Loucy (cell line): ENCODE data around the gene LIN9.

Experiments used
- H2AFZ ChIP-seq: fragments of 200-600 bp; sonication (generic); 2 replicates; pipeline ENCODE4 v1.6.0; 2016; ENCODE audit warnings: antibody characterized with exemption, mild to moderate bottlenecking, low read length, moderate library complexity
- H3F3A ChIP-seq: fragments of 200-600 bp; 2 replicates; pipeline ENCODE4 v1.6.0; 2016; ENCODE audit warnings: antibody characterized with exemption, low read depth, mild to moderate bottlenecking
- H3K27me3 ChIP-seq: fragments of 200-600 bp; sonication (generic); 2 replicates; pipeline ENCODE4 v1.6.1; 2014; ENCODE audit warnings: low read length, mild to moderate bottlenecking; ENCODE audit not compliant: insufficient read depth, poor library complexity, severe bottlenecking
- H3K36me3 ChIP-seq: fragments of 200-600 bp; sonication (generic); 2 replicates; pipeline ENCODE4 v1.6.1; 2016; ENCODE audit warnings: low read length; ENCODE audit not compliant: insufficient read depth
- H3K4me1 ChIP-seq: fragments of 200-600 bp; sonication (generic); 2 replicates; pipeline ENCODE4 v1.5.1; 2014; ENCODE audit warnings: low read length, mild to moderate bottlenecking; ENCODE audit not compliant: insufficient read depth, poor library complexity, severe bottlenecking
- H3K4me2 ChIP-seq: fragments of 200-600 bp; sonication (generic); 2 replicates; pipeline ENCODE4 v1.6.0; 2014; ENCODE audit warnings: antibody characterized with exemption, low read length, low read depth, mild to moderate bottlenecking; ENCODE audit not compliant: poor library complexity, severe bottlenecking
- H3K4me3 ChIP-seq: fragments of 200-600 bp; sonication (generic); 2 replicates; pipeline ENCODE4 v1.5.1; 2014; ENCODE audit warnings: low read length, mild to moderate bottlenecking, mixed read lengths; ENCODE audit not compliant: poor library complexity, severe bottlenecking
- H3K79me2 ChIP-seq: fragments of 200-600 bp; sonication (generic); 2 replicates; pipeline ENCODE4 v1.6.1; 2014; ENCODE audit warnings: low read length; ENCODE audit not compliant: insufficient read depth
- H3K9ac ChIP-seq: fragments of 200-600 bp; sonication (generic); 2 replicates; pipeline ENCODE4 v1.6.0; 2014; ENCODE audit warnings: mild to moderate bottlenecking, low read depth, low read length, moderate library complexity; ENCODE audit not compliant: poor library complexity, severe bottlenecking
- H3K9me2 ChIP-seq: fragments of 200-600 bp; sonication (generic); replicated peaks from 2 replicates; pipeline ENCODE4 v1.6.1; 2016; ENCODE audit warnings: low read depth, low read length, mixed read lengths
- H3K9me3 ChIP-seq: fragments of 200-600 bp; sonication (generic); 2 replicates; pipeline ENCODE4 v1.6.1; 2014; ENCODE audit warnings: mild to moderate bottlenecking, antibody characterized with exemption, low read length, low read depth; ENCODE audit not compliant: insufficient read depth
- H4K20me1 ChIP-seq: fragments of 200-600 bp; sonication (generic); 2 replicates; pipeline ENCODE4 v1.6.0; 2014; ENCODE audit warnings: antibody characterized with exemption, low read length, mild to moderate bottlenecking; ENCODE audit not compliant: insufficient read depth, poor library complexity, severe bottlenecking
- EZH2phosphoT487 ChIP-seq: fragments of 200-600 bp; IDR thresholded peaks from 2 replicates; pipeline ENCODE4 v1.6.1; 2018; ENCODE audit warnings: antibody characterized with exemption, mild to moderate bottlenecking, moderate library complexity, borderline replicate concordance
- TF ChIP-seq, protein P1 (sequence below): fragments of 200-600 bp; sonication (generic); conservative IDR thresholded peaks from 2 replicates; pipeline ENCODE4 v1.5.1; 2014; ENCODE audit warnings: mild to moderate bottlenecking, antibody characterized with exemption, low read length

LIN9 gene

DNA sequence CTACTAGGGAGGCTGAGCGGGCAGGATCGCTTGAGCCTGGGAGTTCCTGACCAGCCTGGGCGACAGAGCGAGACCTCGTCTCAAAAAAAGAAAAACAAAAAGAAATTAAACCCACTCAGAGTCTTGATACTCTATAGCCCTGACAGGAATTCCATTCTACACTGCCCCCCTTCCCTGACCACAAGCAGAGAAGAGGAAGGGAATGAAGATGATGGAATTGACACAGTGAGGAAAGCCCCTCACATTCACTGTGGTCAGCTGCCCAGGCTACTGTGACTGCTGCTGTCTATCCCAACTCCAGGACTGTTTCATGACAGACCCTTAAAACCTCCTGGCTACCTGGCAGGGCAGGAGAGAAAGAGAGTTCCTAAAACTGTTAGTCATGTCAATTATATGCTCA is 12.1 kb downstream of the LIN9 start:
- no peak overlapping the region for H2AFZ ChIP-seq
- H3K36me3 ChIP-seq = peaks cover 66% of the 10 kb centered on the region
- no peaks in the 10 kb centered on the region for H3K9me2 ChIP-seq
- H3K9me3 ChIP-seq = no peaks in the 10 kb centered on the region
- H3K4me3 ChIP-seq = no peak overlapping the region
- H3F3A ChIP-seq = no peaks in the 10 kb centered on the region
- H3K9ac ChIP-seq = no peak overlapping the region
- peaks cover 24% of the 10 kb centered on the region for H3K79me2 ChIP-seq
- peaks cover 6% of the 10 kb centered on the region for H3K4me1 ChIP-seq
- H3K4me2 ChIP-seq = no peak overlapping the region
- TF ChIP-seq EZH2phosphoT487 = no peak
- TF ChIP-seq, protein P1, sequence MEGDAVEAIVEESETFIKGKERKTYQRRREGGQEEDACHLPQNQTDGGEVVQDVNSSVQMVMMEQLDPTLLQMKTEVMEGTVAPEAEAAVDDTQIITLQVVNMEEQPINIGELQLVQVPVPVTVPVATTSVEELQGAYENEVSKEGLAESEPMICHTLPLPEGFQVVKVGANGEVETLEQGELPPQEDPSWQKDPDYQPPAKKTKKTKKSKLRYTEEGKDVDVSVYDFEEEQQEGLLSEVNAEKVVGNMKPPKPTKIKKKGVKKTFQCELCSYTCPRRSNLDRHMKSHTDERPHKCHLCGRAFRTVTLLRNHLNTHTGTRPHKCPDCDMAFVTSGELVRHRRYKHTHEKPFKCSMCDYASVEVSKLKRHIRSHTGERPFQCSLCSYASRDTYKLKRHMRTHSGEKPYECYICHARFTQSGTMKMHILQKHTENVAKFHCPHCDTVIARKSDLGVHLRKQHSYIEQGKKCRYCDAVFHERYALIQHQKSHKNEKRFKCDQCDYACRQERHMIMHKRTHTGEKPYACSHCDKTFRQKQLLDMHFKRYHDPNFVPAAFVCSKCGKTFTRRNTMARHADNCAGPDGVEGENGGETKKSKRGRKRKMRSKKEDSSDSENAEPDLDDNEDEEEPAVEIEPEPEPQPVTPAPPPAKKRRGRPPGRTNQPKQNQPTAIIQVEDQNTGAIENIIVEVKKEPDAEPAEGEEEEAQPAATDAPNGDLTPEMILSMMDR = no peak
- peaks cover 4% of the 10 kb centered on the region for H4K20me1 ChIP-seq
- no peaks in the 10 kb centered on the region for H3K27me3 ChIP-seq

DNA sequence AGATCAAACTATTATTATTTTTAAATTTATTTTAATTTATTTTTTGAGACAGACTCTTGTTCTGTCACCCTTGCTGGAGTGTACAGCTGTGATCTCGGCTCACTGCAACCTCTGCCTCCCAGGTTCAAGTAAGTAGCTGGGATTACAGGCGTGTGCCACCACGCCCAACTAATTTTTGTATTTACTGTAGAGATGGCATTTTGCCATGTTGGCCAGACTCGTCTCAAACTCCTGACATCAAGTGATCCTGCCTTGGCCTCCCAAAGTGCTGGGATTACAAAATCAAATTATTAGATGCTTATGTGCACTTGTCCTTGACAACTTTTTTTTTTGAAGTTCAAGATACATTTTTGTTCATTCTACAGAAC is 15.4 kb downstream of the LIN9 start:
- peaks cover 58% of the 10 kb centered on the region for H3K36me3 ChIP-seq

DNA sequence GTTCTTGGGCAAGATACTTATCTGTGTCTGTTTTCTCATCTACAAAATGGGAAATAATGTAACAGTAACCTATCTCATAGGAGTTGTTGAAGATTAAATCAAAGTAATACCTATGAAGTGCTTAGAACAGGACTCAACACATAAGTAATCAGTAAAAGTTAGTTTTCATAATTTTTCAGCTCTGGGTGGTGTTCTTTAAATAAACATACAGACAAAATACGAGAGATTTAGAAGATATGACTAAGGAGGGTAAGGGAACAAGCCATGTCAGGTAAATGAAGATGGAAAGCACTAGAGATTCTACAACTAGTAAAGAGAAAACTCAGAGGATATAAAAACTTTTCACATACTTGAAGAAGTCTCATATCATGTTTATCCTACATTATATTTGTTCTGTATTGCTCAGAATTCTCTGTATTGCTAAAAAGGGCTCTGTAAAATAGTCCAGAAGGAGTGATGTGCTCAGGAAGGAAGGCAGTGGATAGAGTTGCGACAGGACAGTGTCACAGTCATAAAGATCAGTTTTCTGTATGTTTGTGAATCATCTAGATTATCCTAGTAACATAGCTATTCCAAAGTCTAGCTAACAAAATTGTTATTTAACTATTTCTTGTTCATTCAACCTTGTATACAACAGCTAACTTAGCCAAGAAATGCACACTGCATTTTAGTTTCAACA is 16.0 kb downstream of the LIN9 start:
- Histone ChIP-seq H3F3A (no peaks in the 10 kb centered on the region), H3K79me2 (no peaks in the 10 kb centered on the region), H3K4me3 (no peak overlapping the region), H3K36me3 (peaks cover 53% of the 10 kb centered on the region), H3K9me3 (no peaks in the 10 kb centered on the region), H3K9ac (no peak overlapping the region), H3K4me1 (no peaks in the 10 kb centered on the region), H3K4me2 (no peak overlapping the region), H2AFZ (no peak overlapping the region), H4K20me1 (no peaks in the 10 kb centered on the region), H3K27me3 (no peaks in the 10 kb centered on the region), H3K9me2 (no peaks in the 10 kb centered on the region)
- TF ChIP-seq, protein P1 = no peak
- TF ChIP-seq EZH2phosphoT487 = no peak

More for the DNA sequence above, 15.4 kb downstream of the LIN9 start:
- H3F3A ChIP-seq = no peaks in the 10 kb centered on the region
- no peak overlapping the region for H3K4me3 ChIP-seq
- TF ChIP-seq, protein P1 = no peak
- no peak for TF ChIP-seq EZH2phosphoT487
- H3K4me1 ChIP-seq = no peaks in the 10 kb centered on the region
- H3K9me2 ChIP-seq = no peaks in the 10 kb centered on the region
- no peaks in the 10 kb centered on the region for H3K9me3 ChIP-seq
- H3K9ac ChIP-seq = no peak overlapping the region
- no peaks in the 10 kb centered on the region for H4K20me1 ChIP-seq
- no peak overlapping the region for H2AFZ ChIP-seq
- H3K27me3 ChIP-seq = no peaks in the 10 kb centered on the region
- no peak overlapping the region for H3K4me2 ChIP-seq
- no peaks in the 10 kb centered on the region for H3K79me2 ChIP-seq
